ENCODE measurements around the gene AFF3. TPM values are rescaled to one million over a fixed set of nuclear protein-coding genes. Genes with fewer than 3 reads are reported as not detected.
"Not testable (repeated sequence)": the region's sequence is repeated elsewhere in the genome, so short reads cannot be mapped to it uniquely, and the experiment has no call there.

AFF3 gene
- polyA plus RNA-seq, 3 donors = 22.1 to 24.9 (median 24.2) TPM

- no peak for DNase-seq (ENCODE audit: extremely low read depth in 1 of 11, low read depth in 9 of 11, low spot score in 4 of 11)
Measured at GRCh38 chr2:99959261-99960014, 183.0 kb downstream of the AFF3 start.

- DNase-seq (ENCODE audit: extremely low read depth in 1 of 11, low read depth in 9 of 11, low spot score in 4 of 11) = no peak
Measured at GRCh38 chr2:99957332-99958133, 184.9 kb downstream of the AFF3 start.

- no peak for DNase-seq (ENCODE audit: extremely low read depth in 1 of 11, low read depth in 9 of 11, low spot score in 4 of 11)
Measured at GRCh38 chr2:99956232-99957030, 186.0 kb downstream of the AFF3 start.

GRCh38 chr2:99953750-99954149, 188.6 kb downstream of the AFF3 start:
- no peak for DNase-seq (ENCODE audit: extremely low read depth in 1 of 11, low read depth in 9 of 11, low spot score in 4 of 11)

- no peak for DNase-seq (ENCODE audit: extremely low read depth in 1 of 11, low read depth in 9 of 11, low spot score in 4 of 11)
Measured at GRCh38 chr2:99949963-99950362, 192.4 kb downstream of the AFF3 start.

GRCh38 chr2:99949530-99949929, 192.9 kb downstream of the AFF3 start:
- DNase-seq (ENCODE audit: extremely low read depth in 1 of 11, low read depth in 9 of 11, low spot score in 4 of 11) = no peak

- DNase-seq (ENCODE audit: extremely low read depth in 1 of 11, low read depth in 9 of 11, low spot score in 4 of 11) = no peak
Measured at GRCh38 chr2:99948010-99948409, 194.4 kb downstream of the AFF3 start.

GRCh38 chr2:99947366-99947765, 195.0 kb downstream of the AFF3 start:
- not testable (repeated sequence) for DNase-seq (ENCODE audit: extremely low read depth in 1 of 11, low read depth in 9 of 11, low spot score in 4 of 11)

- DNase-seq (ENCODE audit: extremely low read depth in 1 of 11, low read depth in 9 of 11, low spot score in 4 of 11) = no peak
Measured at GRCh38 chr2:99944019-99944418, 198.4 kb downstream of the AFF3 start.

- DNase-seq (ENCODE audit: extremely low read depth in 1 of 11, low read depth in 9 of 11, low spot score in 4 of 11) = no peak
Measured at GRCh38 chr2:99942561-99943347, 199.6 kb downstream of the AFF3 start.

- peak in 2 of 11 donors; percentile 11 to 12 for DNase-seq (ENCODE audit: extremely low read depth in 1 of 11, low read depth in 9 of 11, low spot score in 4 of 11)
Measured at GRCh38 chr2:99940963-99941362, 201.4 kb downstream of the AFF3 start.

- DNase-seq (ENCODE audit: extremely low read depth in 1 of 11, low read depth in 9 of 11, low spot score in 4 of 11) = no peak
Measured at GRCh38 chr2:99939135-99939534, 203.3 kb downstream of the AFF3 start.

- no peak for DNase-seq (ENCODE audit: extremely low read depth in 1 of 11, low read depth in 9 of 11, low spot score in 4 of 11)
Measured at GRCh38 chr2:99938250-99938649, 204.1 kb downstream of the AFF3 start.

- DNase-seq (ENCODE audit: extremely low read depth in 1 of 11, low read depth in 9 of 11, low spot score in 4 of 11) = no peak
Measured at GRCh38 chr2:99936065-99936464, 206.3 kb downstream of the AFF3 start.

- no peak for DNase-seq (ENCODE audit: extremely low read depth in 1 of 11, low read depth in 9 of 11, low spot score in 4 of 11)
Measured at GRCh38 chr2:99935662-99936061, 206.7 kb downstream of the AFF3 start.

- DNase-seq (ENCODE audit: extremely low read depth in 1 of 11, low read depth in 9 of 11, low spot score in 4 of 11) = no peak
Measured at GRCh38 chr2:99933894-99934650, 208.3 kb downstream of the AFF3 start.

GRCh38 chr2:99933491-99933890, 208.9 kb downstream of the AFF3 start:
- not testable (repeated sequence) for DNase-seq (ENCODE audit: extremely low read depth in 1 of 11, low read depth in 9 of 11, low spot score in 4 of 11)

- DNase-seq (ENCODE audit: extremely low read depth in 1 of 11, low read depth in 9 of 11, low spot score in 4 of 11) = no peak
Measured at GRCh38 chr2:99928470-99929053, 213.8 kb downstream of the AFF3 start.

Data from renal cortex interstitium (tissue), 11 donors.